HK-2 (cell line): ENCODE measurements around the gene KCNQ1.

ENCODE experiments used
- DNase-seq: peaks from one replicate; pipeline ENCODE4 v3.0.0-alpha.2; 2018; ENCODE audit not compliant: unreplicated experiment

The KCNQ1 gene

GRCh38 chr11:2533587-2534133, 88.9 kb downstream of the KCNQ1 start:
- DNase-seq = peak; percentile 85

- DNase-seq = peak; percentile 72
These were observed 89.5 kb downstream of the KCNQ1 start for GRCh38 chr11:2534134-2534956.

GRCh38 chr11:2534957-2535672, 90.3 kb downstream of the KCNQ1 start:
- DNase-seq = no peak

- DNase-seq = no peak
These were observed 91.0 kb downstream of the KCNQ1 start for GRCh38 chr11:2535673-2536439.

GRCh38 chr11:2536440-2536989, 91.7 kb downstream of the KCNQ1 start:
- no peak for DNase-seq

- no peak for DNase-seq
These were observed 92.3 kb downstream of the KCNQ1 start for GRCh38 chr11:2537010-2537705.

- DNase-seq = no peak
These were observed 93.3 kb downstream of the KCNQ1 start for GRCh38 chr11:2537896-2538724.

- no peak for DNase-seq
These were observed 94.1 kb downstream of the KCNQ1 start for GRCh38 chr11:2538951-2539350.

GRCh38 chr11:2539371-2540222, 94.8 kb downstream of the KCNQ1 start:
- DNase-seq = no peak

- DNase-seq = no peak
These were observed 95.6 kb downstream of the KCNQ1 start for GRCh38 chr11:2540223-2540991.

GRCh38 chr11:2540992-2541680, 96.3 kb downstream of the KCNQ1 start:
- DNase-seq = no peak

- DNase-seq = no peak
These were observed 97.1 kb downstream of the KCNQ1 start for GRCh38 chr11:2541881-2542361.

- no peak for DNase-seq
These were observed 97.6 kb downstream of the KCNQ1 start for GRCh38 chr11:2542406-2542805.

GRCh38 chr11:2547806-2548205, 103.0 kb downstream of the KCNQ1 start:
- no peak for DNase-seq

GRCh38 chr11:2548596-2548995, 103.8 kb downstream of the KCNQ1 start:
- DNase-seq = no peak

- DNase-seq = no peak
These were observed 104.3 kb downstream of the KCNQ1 start for GRCh38 chr11:2549080-2549479.

- no peak for DNase-seq
These were observed 104.7 kb downstream of the KCNQ1 start for GRCh38 chr11:2549491-2549875.
